GM12878 (cell line): ENCODE measurements around the gene FAM76B. TPM values are rescaled to one million over a fixed set of nuclear protein-coding genes. Genes with fewer than 3 reads are reported as not detected.
A peak's percentile ranks its signal among the peaks of the same experiment; 100 is the strongest.

Experiments used
- ESRRA ChIP-seq: IDR thresholded peaks from 2 replicates; pipeline ENCODE4 v1.6.1; 2012; ENCODE audit warnings: mild to moderate bottlenecking, low read length, improper control_type of control experiment
- FOXM1 ChIP-seq: IDR thresholded peaks from 2 replicates; pipeline ENCODE4 v1.6.1; 2012; ENCODE audit warnings: low read depth, mild to moderate bottlenecking, inconsistent platforms, low read length, moderate library complexity
- GABPA ChIP-seq: IDR thresholded peaks from 2 replicates; pipeline ENCODE4 v1.6.1; 2014; ENCODE audit warnings: antibody characterized with exemption, low read depth, mild to moderate bottlenecking, inconsistent platforms
- GATAD2B ChIP-seq: fragments of 450-650 bp; conservative IDR thresholded peaks from 2 replicates; pipeline ENCODE4 v1.6.1; 2017; ENCODE audit warnings: low read depth, mild to moderate bottlenecking, moderate library complexity
- HCFC1 ChIP-seq: fragments of 150-350 bp; IDR thresholded peaks from 2 replicates; pipeline ENCODE4 v1.6.1; 2014; ENCODE audit warnings: low read length
- HDAC6 ChIP-seq: fragments of 200-600 bp; sonication (generic); IDR thresholded peaks from one replicate; pipeline ENCODE4 v1.8.0; 2017; ENCODE audit warnings: antibody characterized with exemption; ENCODE audit not compliant: unreplicated experiment
- MEF2B ChIP-seq: fragments of 450-650 bp; IDR thresholded peaks from 2 replicates; pipeline ENCODE4 v1.6.1; 2018; ENCODE audit warnings: mild to moderate bottlenecking, moderate library complexity; ENCODE audit not compliant: partially characterized antibody, poor library complexity, severe bottlenecking
- MYB ChIP-seq: fragments of 150-350 bp; IDR thresholded peaks from 2 replicates; pipeline ENCODE4 v1.6.1; 2014; ENCODE audit warnings: mild to moderate bottlenecking, low read depth, low read length, borderline replicate concordance
- RELA ChIP-seq: fragments of 450-650 bp; IDR thresholded peaks from 2 replicates; pipeline ENCODE4 v1.8.0; 2014; ENCODE audit warnings: borderline replicate concordance; ENCODE audit not compliant: partially characterized antibody
- RFX5 ChIP-seq: IDR thresholded peaks from 2 replicates; pipeline ENCODE4 v1.6.1; 2011; ENCODE audit warnings: low read depth, low read length, improper control_type of control experiment
- SMARCA5 ChIP-seq: fragments of 450-650 bp; IDR thresholded peaks from 2 replicates; pipeline ENCODE4 v1.6.1; 2017; ENCODE audit warnings: mild to moderate bottlenecking
- SMC3 ChIP-seq: IDR thresholded peaks from 2 replicates; pipeline ENCODE4 v1.6.1; 2011; ENCODE audit warnings: low read length, improper control_type of control experiment, borderline replicate concordance
- SRF ChIP-seq, 2 experiments: IDR thresholded peaks; 2 replicates each; pipeline ENCODE4 v1.6.1; 2011; ENCODE audit warnings: low read depth in 2 of 2, low read length in 2 of 2, mild to moderate bottlenecking in 1 of 2, moderate library complexity in 1 of 2
- TBL1XR1 ChIP-seq: IDR thresholded peaks from 2 replicates; pipeline ENCODE4 v1.6.1; 2012; ENCODE audit warnings: low read depth, low read length, improper control_type of control experiment
- TCF12 ChIP-seq: IDR thresholded peaks from 2 replicates; pipeline ENCODE4 v1.6.1; 2011; ENCODE audit warnings: low read depth, mild to moderate bottlenecking, low read length
- TCF3 ChIP-seq: IDR thresholded peaks from 2 replicates; pipeline ENCODE4 v1.6.1; 2012; ENCODE audit warnings: low read depth, mild to moderate bottlenecking, low read length, borderline replicate concordance; ENCODE audit not compliant: insufficient read depth
- USF1 ChIP-seq: IDR thresholded peaks from 2 replicates; pipeline ENCODE4 v1.6.1; 2011; ENCODE audit warnings: borderline replicate concordance, low read depth, mild to moderate bottlenecking, moderate library complexity, mixed read lengths, low read length; ENCODE audit not compliant: insufficient read depth; ENCODE audit errors: extremely low read length
- USF2 ChIP-seq: IDR thresholded peaks from 2 replicates; pipeline ENCODE4 v1.6.1; 2011; ENCODE audit warnings: low read depth, low read length, improper control_type of control experiment, borderline replicate concordance
- ZNF207 ChIP-seq: fragments of 450-650 bp; IDR thresholded peaks from 2 replicates; pipeline ENCODE4 v1.6.1; 2014; ENCODE audit warnings: antibody characterized with exemption, mild to moderate bottlenecking, borderline replicate concordance
- ZNF217 ChIP-seq: fragments of 450-650 bp; IDR thresholded peaks from 2 replicates; pipeline ENCODE4 v1.6.1; 2017; ENCODE audit warnings: antibody characterized with exemption, mild to moderate bottlenecking
- ZNF274 ChIP-seq: IDR thresholded peaks from one replicate; pipeline ENCODE4 v1.8.0; 2011; ENCODE audit not compliant: insufficient read length, insufficient read depth
- ZNF384 ChIP-seq: IDR thresholded peaks from 2 replicates; pipeline ENCODE4 v1.6.1; 2012; ENCODE audit warnings: low read depth, mild to moderate bottlenecking, low read length, improper control_type of control experiment, borderline replicate concordance
- ZNF592 ChIP-seq: fragments of 450-650 bp; IDR thresholded peaks from 2 replicates; pipeline ENCODE4 v1.6.1; 2017; ENCODE audit warnings: mild to moderate bottlenecking, moderate library complexity
- polyA plus RNA-seq, 11 experiments: library from polyadenylated mRNA; depleted of rRNA in 4 of 11; unstranded in 6 of 11; stranded (reverse) in 5 of 11; fragments of >200 nt; fragmentation: Nextera tagmentation in 4 of 11; fragmentation: Illumina TruSeq in 1 of 11; extraction: Ambion mirVana in 4 of 11; extraction: Trizol in 1 of 11; gene quantifications; 1 replicate in 1 of 11; 2 replicates in 10 of 11; pipeline versions ENCODE4 v1.2.1 to v1.2.3, GENCODE V29; 2011 to 2016; ENCODE audit warnings: inconsistent platforms in 2 of 11, missing spikeins in 2 of 11, low read depth in 1 of 11
- total RNA-seq, 4 experiments: library from RNA; depleted of rRNA in 3 of 4; stranded (reverse); fragments of >200 nt in 3 of 4; fragmentation: Illumina TruSeq in 1 of 4; extraction: Trizol in 1 of 4; gene quantifications; 2 replicates each; pipeline versions ENCODE4 v1.2.1 to v1.2.3, GENCODE V29; 2013 to 2021
- TF ChIP-seq, protein P1 (sequence below): fragments of 450-650 bp; IDR thresholded peaks from 2 replicates; pipeline ENCODE4 v1.6.1; 2017; ENCODE audit warnings: borderline replicate concordance

The FAM76B gene
- total and polyA plus RNA-seq, 10 of the 15 experiments (the other 5 are each of a cell fraction or from before 2014, with no cell fraction given): 13.5 to 56.8 (median 28.4) TPM

- no peak for TF ChIP-seq ZNF592
- TF ChIP-seq MYB: peak; percentile 69; the same call in 1 of the 2 replicates
- peak; percentile 63 for TF ChIP-seq MEF2B
- TF ChIP-seq SMARCA5: peak; percentile 9; the same call in 1 of the 2 replicates
- peak; percentile 83 for TF ChIP-seq GABPA
- 0 out of 2 replicates have a peak, but pooled peaks have one; percentile 32 for TF ChIP-seq ZNF217
- TF ChIP-seq USF2: no peak
- TF ChIP-seq SMC3: no peak
- TF ChIP-seq GATAD2B: peak; percentile 87
- TF ChIP-seq ZNF207: peak; percentile 12; the same call in 1 of the 2 replicates
- TF ChIP-seq HCFC1: peak; percentile 67
- TF ChIP-seq HDAC6: no peak
- TF ChIP-seq TCF3: 0 out of 2 replicates have a peak, but pooled peaks have one; percentile 61
- TF ChIP-seq RFX5: peak; percentile 55
- no peak for TF ChIP-seq ZNF274
- TF ChIP-seq ESRRA: no peak
- peak; percentile 83 for TF ChIP-seq TBL1XR1
- TF ChIP-seq, protein P1, sequence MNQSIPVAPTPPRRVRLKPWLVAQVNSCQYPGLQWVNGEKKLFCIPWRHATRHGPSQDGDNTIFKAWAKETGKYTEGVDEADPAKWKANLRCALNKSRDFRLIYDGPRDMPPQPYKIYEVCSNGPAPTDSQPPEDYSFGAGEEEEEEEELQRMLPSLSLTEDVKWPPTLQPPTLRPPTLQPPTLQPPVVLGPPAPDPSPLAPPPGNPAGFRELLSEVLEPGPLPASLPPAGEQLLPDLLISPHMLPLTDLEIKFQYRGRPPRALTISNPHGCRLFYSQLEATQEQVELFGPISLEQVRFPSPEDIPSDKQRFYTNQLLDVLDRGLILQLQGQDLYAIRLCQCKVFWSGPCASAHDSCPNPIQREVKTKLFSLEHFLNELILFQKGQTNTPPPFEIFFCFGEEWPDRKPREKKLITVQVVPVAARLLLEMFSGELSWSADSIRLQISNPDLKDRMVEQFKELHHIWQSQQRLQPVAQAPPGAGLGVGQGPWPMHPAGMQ: no peak
- TF ChIP-seq USF1: no peak
- TF ChIP-seq ZNF384: peak; percentile 53; the same call in 1 of the 2 replicates
- peak; percentile 11; the same call in 1 of the 2 replicates for TF ChIP-seq TCF12
- TF ChIP-seq FOXM1: peak; percentile 87
- peak; percentile 75 to 88 for TF ChIP-seq SRF (IDR thresholded peaks at IDR 0.05; ENCODE audit: low read depth in 2 of 2, low read length in 2 of 2)
- peak; percentile 50 for TF ChIP-seq RELA
Observed at GRCh38 chr11:95789506-95790122, at the start of gene FAM76B (continued).
